HepG2 (cell line): ENCODE results near the gene FGA. TPM values are rescaled to one million over a fixed set of nuclear protein-coding genes. Genes with fewer than 3 reads are reported as not detected.

ENCODE experiments used
- ATAC-seq: fragments of 200-7000 bp; cut with Tn5 transposase; 3 replicates; pipeline ENCODE4 v1.9.1; 2020; ENCODE audit warnings: mild to moderate bottlenecking, moderate library complexity
- BruUV-seq: library from RNA; stranded (reverse); fragments of 400-500 nt; replicated peaks from 2 replicates; lab custom pipeline; 2021; lab: Mats Ljungman, UMichigan
- CTCF ChIA-PET: fragments of 300-600 bp; formaldehyde crosslinking; extraction: SDS; loops from one replicate; lab custom pipeline; 2021; ENCODE audit warnings: low total read pairs, inconsistent platforms, low intra/inter-chr PET ratio; lab: Yijun Ruan, JAX
- POLR2A ChIA-PET: fragments of 350-600 bp; sonication (Branson Sonifier 250); formaldehyde crosslinking; loops from one replicate; lab custom pipeline; 2020; ENCODE audit warnings: antibody characterized with exemption, inconsistent platforms; lab: Yijun Ruan, JAX
- DNase-seq: peaks from one replicate; pipeline ENCODE4 v3.0.0-alpha.2; 2015; ENCODE audit warnings: low spot score
- FAIRE-seq: peaks from 3 replicates; lab custom pipeline; 2011; peaks lifted over from hg19 to GRCh38; lab: Jason Lieb, UNC
- H2AFZ ChIP-seq: one replicate; pipeline ENCODE4 v1.6.1; 2011; ENCODE audit warnings: low read length, inconsistent platforms
- H3K27ac ChIP-seq: fragments of 300-600 bp; 3 replicates; pipeline ENCODE4 v1.8.0; 2011; ENCODE audit warnings: mixed run types, mild to moderate bottlenecking, mixed read lengths, low read length, inconsistent platforms; ENCODE audit not compliant: insufficient read depth; ENCODE audit errors: extremely low read length
- H3K27me3 ChIP-seq, 2 experiments: fragments of 200-600 bp in 1 of 2; 2 replicates in 1 of 2; 3 replicates in 1 of 2; pipeline versions ENCODE4 v1.6.0 to v1.8.0; 2011; ENCODE audit warnings: low read length in 2 of 2, mild to moderate bottlenecking in 2 of 2, moderate library complexity in 2 of 2, inconsistent platforms in 1 of 2; ENCODE audit not compliant: insufficient read depth in 2 of 2, control insufficient read depth in 1 of 2
- H3K36me3 ChIP-seq, 2 experiments: fragments of 200-600 bp in 1 of 2; replicated peaks in 1 of 2; 2 replicates in 1 of 2; 3 replicates in 1 of 2; pipeline versions ENCODE4 v1.5.1 to v1.8.0; 2011; ENCODE audit warnings: low read length in 2 of 2, inconsistent platforms in 1 of 2; ENCODE audit not compliant: insufficient read depth in 2 of 2, control insufficient read depth in 1 of 2
- H3K4me1 ChIP-seq: 2 replicates; pipeline ENCODE4 v1.5.1; 2012; ENCODE audit warnings: low read length, inconsistent platforms; ENCODE audit not compliant: insufficient read depth
- H3K4me2 ChIP-seq: 2 replicates; pipeline ENCODE4 v1.6.0; 2011; ENCODE audit warnings: low read depth, low read length, inconsistent platforms
- H3K4me3 ChIP-seq, 3 experiments: fragments of 200-600 bp in 1 of 3; sonication (generic), shearing (Covaris generic) in 1 of 3; replicated peaks in 1 of 3; 2 replicates each; pipeline ENCODE4 v1.5.1; 2011 to 2016; ENCODE audit warnings: low read length in 3 of 3, inconsistent platforms in 2 of 3, low read depth in 2 of 3, mild to moderate bottlenecking in 2 of 3, control low read depth in 1 of 3, mixed read lengths in 1 of 3; ENCODE audit not compliant: insufficient read depth in 1 of 3
- H3K79me2 ChIP-seq: one replicate; pipeline ENCODE4 v1.6.1; 2011; ENCODE audit warnings: low read length, inconsistent platforms; ENCODE audit not compliant: insufficient read depth
- H3K9ac ChIP-seq: 2 replicates; pipeline ENCODE4 v1.6.0; 2011; ENCODE audit warnings: mild to moderate bottlenecking, low read depth, low read length, inconsistent platforms; ENCODE audit not compliant: insufficient read depth
- H3K9me3 ChIP-seq: 2 replicates; pipeline ENCODE4 v1.5.1; 2012; ENCODE audit warnings: mild to moderate bottlenecking, low read length
- H4K20me1 ChIP-seq: 2 replicates; pipeline ENCODE4 v1.6.0; 2011; ENCODE audit warnings: inconsistent platforms, mild to moderate bottlenecking, low read length, moderate library complexity; ENCODE audit not compliant: insufficient read depth
- GATAD2A ChIP-seq: IDR thresholded peaks from 2 replicates; pipeline ENCODE4 v1.6.1; 2016
- MAFK ChIP-seq, 2 experiments: IDR thresholded peaks in 1 of 2; conservative IDR thresholded peaks in 1 of 2; 2 replicates each; pipeline ENCODE4 v1.6.1; 2011; ENCODE audit warnings: improper control_type of control experiment in 2 of 2, low read length in 2 of 2
- NFAT5 ChIP-seq: sonication (generic); formaldehyde crosslinking; IDR thresholded peaks from 2 replicates; pipeline ENCODE4 v1.4.0; 2020; ENCODE audit warnings: missing genetic modification reagents
- PAF1 ChIP-seq: IDR thresholded peaks from 2 replicates; pipeline ENCODE4 v1.6.1; 2016; ENCODE audit warnings: missing genetic modification reagents, missing compliant biosample characterization
- POLR2A ChIP-seq, 2 experiments: IDR thresholded peaks; 2 replicates each; pipeline ENCODE4 v1.6.1; 2011; ENCODE audit warnings: low read depth in 2 of 2, low read length in 2 of 2, mild to moderate bottlenecking in 1 of 2, moderate library complexity in 1 of 2; ENCODE audit not compliant: insufficient read depth in 1 of 2
- RBFOX2 ChIP-seq: fragments of 200-400 bp; formaldehyde crosslinking; IDR thresholded peaks from 2 replicates; pipeline ENCODE4 v1.6.1; 2017; ENCODE audit warnings: low read depth, mild to moderate bottlenecking, low read length
- RBM22 ChIP-seq: fragments of 200-400 bp; formaldehyde crosslinking; optimal IDR thresholded peaks from 2 replicates; pipeline ENCODE3; 2017; ENCODE audit warnings: mild to moderate bottlenecking, low read length, moderate library complexity
- SAP130 ChIP-seq: IDR thresholded peaks from 2 replicates; pipeline ENCODE4 v1.6.1; 2016; ENCODE audit warnings: low read depth
- SOX6 ChIP-seq, 2 experiments: fragments of 450-650 bp in 1 of 2; sonication (generic) in 1 of 2; formaldehyde crosslinking in 1 of 2; IDR thresholded peaks; 2 replicates each; pipeline versions ENCODE4 v1.4.0 to v1.6.1; 2017 to 2020; ENCODE audit warnings: antibody characterized with exemption in 1 of 2, mild to moderate bottlenecking in 1 of 2, missing genetic modification reagents in 1 of 2
- ZNF446 ChIP-seq: sonication (generic); formaldehyde crosslinking; IDR thresholded peaks from 2 replicates; pipeline ENCODE4 v1.5.0; 2020; ENCODE audit warnings: mild to moderate bottlenecking, missing genetic modification reagents
- WGBS: methylation state at CpG from one replicate; pipeline ENCODE4 v1.1.6; 2017; ENCODE audit warnings: low lambda C conversion rate; 5-methylcytosine and 5-hydroxymethylcytosine counted together
- in situ Hi-C: cut with HindIII; loops from 2 replicates; pipeline ENCODE4 v1.10.0; 2017; ENCODE audit warnings: low pct_unique_long_range_greater_than_20kb; ENCODE audit not compliant: extremely low pct_ligation_motif_present
- intact Hi-C: fragments of 100-400 bp; cut with micrococcal nuclease; formaldehyde crosslinking; loops from one replicate; pipeline ENCODE4 v1.10.0; 2022; ENCODE audit not compliant: unreplicated experiment
- polyA plus RNA-seq, 8 experiments: library from polyadenylated mRNA; depleted of rRNA in 3 of 8; stranded (reverse) in 7 of 8; unstranded in 1 of 8; fragments of >200 nt; fragmentation: Illumina TruSeq in 4 of 8; extraction: Trizol in 4 of 8; gene quantifications; 2 replicates each; pipeline versions ENCODE4 v1.2.1 to v1.2.3, GENCODE V29; 2011 to 2016; ENCODE audit warnings: low read depth in 4 of 8, missing spikeins in 1 of 8, mixed read lengths in 1 of 8; ENCODE audit not compliant: insufficient read depth in 1 of 8
- total RNA-seq, 5 experiments: library from RNA; depleted of rRNA; stranded (reverse); fragments of >200 nt; fragmentation: Illumina TruSeq; extraction: Trizol; gene quantifications; 2 replicates each; pipeline ENCODE4 v1.2.3, GENCODE V29; 2016; ENCODE audit warnings: low read depth in 1 of 5

Gene FGA
- total and polyA plus RNA-seq, 2 of the 13 experiments (the other 11 are each of a cell fraction or from before 2014, with no cell fraction given): 640 to 1,523 TPM

- TF ChIP-seq PAF1: no peak; the same call in 1 of the 2 replicates
These were observed 21.3 kb upstream of the FGA start (continued) for GRCh38 chr4:154611833-154612232.

- ATAC-seq: no peak
- Histone ChIP-seq H3K36me3 (peaks cover 2 to 39% of the 10 kb centered on the region in 2 experiments; a peak in 4 of 5 replicates), H3K9me3 (no peaks in the 10 kb centered on the region), H3K4me2 (peak overlapping the region; percentile 73), H3K79me2 (peaks cover 47% of the 10 kb centered on the region), H4K20me1 (no peaks in the 10 kb centered on the region; the same call in 1 of the 2 replicates), H2AFZ (no peak overlapping the region), H3K4me1 (peaks cover 72% of the 10 kb centered on the region), H3K27ac (peak overlapping the region; percentile 78), H3K9ac (peak overlapping the region; percentile 72), H3K4me3 (peak overlapping the region; percentile 67 to 74 (median 67); a peak in 5 of 6 replicates), H3K27me3 (no peaks in the 10 kb centered on the region)
- no TSS peak for BruUV-seq
- TF ChIP-seq GATAD2A (CRISPR knock-in tag) (peak; percentile 23; the same call in 1 of the 2 replicates), MAFK (conservative IDR thresholded peaks at IDR 0.05 in 1 of 2, IDR thresholded peaks at IDR 0.05 in 1 of 2; ENCODE audit: low read length in 2 of 2) (peak in 1 of 2 experiments; percentile 9; a peak in 1 of 4 replicates), RBM22 (peak; percentile 19), SAP130 (CRISPR knock-in tag) (peak; percentile 10; the same call in 1 of the 2 replicates), ZNF446 (CRISPR knock-in tag) (no peak), NFAT5 (no peak), POLR2A (IDR thresholded peaks at IDR 0.05; ENCODE audit: insufficient read depth in 1 of 2, low read depth in 2 of 2, low read length in 2 of 2) (peak in 1 of 2 experiments; percentile 45; a peak in 1 of 4 replicates), RBFOX2 (peak; percentile 38), SOX6 (IDR thresholded peaks at IDR 0.05) (no peak), SOX6 (CRISPR knock-in tag; IDR thresholded peaks at IDR 0.05) (no peak)
- POLR2A ChIA-PET: interaction anchor here (3.2 to 15.2 kb wide), 3 partner anchors 8 to 22 kb away, joined by 83 to 468 read pairs (median 127); partner anchors contain the start of gene FGA
- WGBS: 18% methylated on average over 4 of the region's 4 CpGs
- CTCF ChIA-PET: no interaction called here
- no peak for FAIRE-seq
- in situ Hi-C loops (no loop called here), intact Hi-C loops (no loop called here)
- DNase-seq: no peak
These were observed 20.0 kb upstream of the FGA start for GRCh38 chr4:154610582-154610981.
